COLO829 (cell line): ENCODE results near the gene FSTL4.

Experiments
- DNase-seq: peaks from one replicate; pipeline ENCODE4 v3.0.0; 2012; ENCODE audit warnings: low spot score

The FSTL4 gene

DNA sequence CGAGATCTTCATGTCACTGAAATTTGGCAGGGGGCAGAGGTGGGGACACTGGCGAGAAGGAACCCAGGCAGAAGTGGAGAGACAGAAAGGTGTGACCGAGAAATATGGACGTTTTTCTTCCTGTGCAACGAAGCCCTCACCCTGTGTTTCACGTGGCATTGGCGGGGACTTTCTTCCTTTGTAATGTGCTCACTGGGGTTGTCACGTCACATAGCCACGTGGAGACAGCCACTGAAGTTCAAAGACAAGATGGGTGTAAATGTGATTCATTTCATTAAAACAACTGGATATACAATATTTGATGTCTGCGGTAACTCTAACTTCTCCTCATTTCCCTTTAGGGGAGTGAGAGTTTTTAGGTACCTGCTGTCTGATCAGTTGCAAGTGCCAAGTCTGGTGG is 225.7 kb downstream of the FSTL4 start:
- no peak for DNase-seq

DNA sequence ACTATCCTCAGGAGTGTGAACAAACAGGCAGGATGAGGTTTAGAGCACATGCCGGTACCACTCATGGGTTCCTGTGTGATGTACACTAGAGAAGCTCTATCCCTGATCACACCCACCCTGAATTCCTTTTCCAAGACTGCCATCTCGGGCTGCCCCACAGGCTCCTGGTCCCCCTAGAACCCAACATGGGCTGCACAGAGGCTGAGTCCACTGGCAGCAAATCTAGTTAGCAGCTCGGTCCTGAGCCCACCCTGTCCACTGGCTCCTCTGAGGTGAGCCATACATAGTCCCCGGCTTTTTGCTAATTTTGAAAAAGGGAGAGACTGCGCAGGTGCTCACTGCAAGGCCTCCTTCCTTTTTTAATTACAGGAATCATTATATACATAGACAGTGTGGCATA is 227.0 kb downstream of the FSTL4 start:
- DNase-seq: no peak

DNA sequence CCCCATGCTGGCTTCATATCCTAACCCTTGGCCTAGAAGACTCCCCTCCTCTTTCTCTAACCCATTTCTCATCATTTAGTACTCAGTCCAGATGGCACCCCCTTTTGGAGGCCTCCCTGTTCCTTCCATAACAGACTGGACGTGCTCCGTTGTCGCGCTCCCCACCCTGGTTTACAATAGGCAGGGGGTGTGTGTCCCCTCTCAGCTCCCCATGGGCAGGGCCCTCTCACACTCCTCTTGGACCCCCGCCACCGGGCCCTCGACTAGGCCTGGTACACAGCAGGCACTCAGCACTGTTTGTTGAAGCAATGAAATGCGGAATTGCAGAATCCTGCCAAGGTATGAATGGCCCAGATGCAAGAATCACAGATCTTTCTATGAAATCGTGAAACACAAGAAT is 227.4 kb downstream of the FSTL4 start:
- no peak for DNase-seq

DNA sequence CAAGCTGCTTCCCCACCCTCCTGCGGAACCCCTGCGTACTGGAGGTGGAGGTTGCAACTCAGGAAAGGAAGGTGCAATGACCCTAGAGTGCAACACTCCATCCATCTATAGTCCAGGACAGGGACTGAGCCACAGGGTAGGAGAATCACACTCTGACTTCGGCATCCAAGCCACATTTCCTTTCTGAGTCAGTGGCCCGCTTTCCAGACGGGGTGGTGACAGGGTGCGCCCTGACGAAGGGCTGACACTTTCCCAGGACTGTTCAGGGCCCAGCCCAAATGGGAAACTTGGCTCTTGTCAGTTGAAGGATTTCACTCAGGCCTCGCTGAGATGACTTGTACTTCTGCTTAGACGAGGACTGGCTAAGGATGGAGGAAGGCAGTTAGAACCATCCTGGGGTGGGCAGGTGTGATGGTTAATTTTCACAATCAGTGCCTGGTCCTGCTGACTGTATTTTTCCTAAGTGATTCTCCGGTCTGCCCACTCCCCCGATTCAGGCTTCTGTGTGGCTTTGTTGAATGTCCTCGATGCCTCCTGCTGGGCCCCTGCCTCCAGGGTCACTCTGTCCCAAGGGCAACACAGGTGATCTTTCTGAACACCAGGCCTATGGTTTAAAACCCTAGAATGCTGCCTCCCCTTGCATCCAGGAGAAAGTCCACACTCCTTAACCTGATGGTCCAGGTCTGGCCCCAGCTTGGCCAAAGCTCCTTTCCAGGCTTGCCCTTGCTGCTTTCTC is 228.1 kb downstream of the FSTL4 start:
- no peak for DNase-seq

DNA sequence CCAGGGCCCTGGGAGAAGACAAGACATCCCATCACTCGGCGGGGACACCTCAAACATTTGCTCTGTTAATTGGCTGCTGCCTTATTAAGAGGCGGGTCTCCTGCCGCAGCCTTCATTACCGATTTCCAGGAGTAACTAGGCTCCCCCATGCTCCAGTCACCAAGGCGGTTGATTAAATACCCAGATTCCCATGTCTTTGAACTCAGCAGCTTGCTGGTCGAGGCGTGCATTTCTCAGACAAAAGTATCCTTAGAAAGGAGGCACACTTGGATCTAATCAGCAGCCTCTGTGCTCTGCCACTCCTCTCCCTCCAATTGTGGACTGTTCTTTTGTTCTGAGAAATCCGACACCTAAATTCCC is 228.8 kb downstream of the FSTL4 start:
- DNase-seq: no peak

DNA sequence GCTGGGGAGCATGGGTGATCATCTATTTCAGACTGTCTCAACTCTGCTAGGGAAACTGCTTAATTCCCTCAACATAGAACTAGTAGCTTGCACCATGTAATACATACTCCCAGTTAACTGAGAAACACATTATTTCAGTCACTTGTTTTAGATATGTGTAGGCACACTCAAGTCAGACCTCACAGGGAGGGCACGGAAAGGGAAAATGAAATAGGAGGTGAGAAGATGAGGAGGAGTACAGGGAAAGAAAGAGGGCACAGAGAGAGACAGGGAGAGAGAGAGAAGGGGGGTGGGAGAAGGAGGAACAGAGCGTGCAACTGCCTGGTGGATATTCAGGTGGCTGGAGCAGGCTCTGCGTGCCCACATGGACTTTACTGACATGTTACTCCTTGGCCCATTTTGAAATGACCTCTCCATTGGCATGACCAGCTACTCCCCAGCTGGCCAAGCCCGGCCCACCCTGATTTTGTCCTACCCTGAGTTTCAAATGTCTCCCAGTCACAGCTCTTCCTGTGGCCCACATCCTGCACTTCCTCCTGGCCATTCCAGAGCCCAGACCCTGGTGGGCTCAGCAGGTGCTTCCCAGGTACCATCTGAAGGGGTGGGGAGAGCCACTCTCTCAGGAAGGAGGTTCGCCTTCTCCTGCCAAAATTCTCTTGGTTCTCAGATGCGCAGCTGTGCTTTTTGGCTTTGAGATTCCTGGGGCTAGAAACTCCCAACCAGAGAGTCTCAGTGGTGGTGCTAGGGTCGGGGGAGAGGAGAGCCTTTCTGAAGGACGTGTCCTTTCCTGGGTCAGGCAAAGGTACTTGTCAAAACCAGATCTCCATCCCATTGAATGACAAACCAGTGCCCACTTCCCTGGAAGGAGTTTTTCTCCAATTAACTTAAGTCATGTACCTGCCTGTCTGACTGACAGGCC is 229.4 kb downstream of the FSTL4 start:
- no peak for DNase-seq

DNA sequence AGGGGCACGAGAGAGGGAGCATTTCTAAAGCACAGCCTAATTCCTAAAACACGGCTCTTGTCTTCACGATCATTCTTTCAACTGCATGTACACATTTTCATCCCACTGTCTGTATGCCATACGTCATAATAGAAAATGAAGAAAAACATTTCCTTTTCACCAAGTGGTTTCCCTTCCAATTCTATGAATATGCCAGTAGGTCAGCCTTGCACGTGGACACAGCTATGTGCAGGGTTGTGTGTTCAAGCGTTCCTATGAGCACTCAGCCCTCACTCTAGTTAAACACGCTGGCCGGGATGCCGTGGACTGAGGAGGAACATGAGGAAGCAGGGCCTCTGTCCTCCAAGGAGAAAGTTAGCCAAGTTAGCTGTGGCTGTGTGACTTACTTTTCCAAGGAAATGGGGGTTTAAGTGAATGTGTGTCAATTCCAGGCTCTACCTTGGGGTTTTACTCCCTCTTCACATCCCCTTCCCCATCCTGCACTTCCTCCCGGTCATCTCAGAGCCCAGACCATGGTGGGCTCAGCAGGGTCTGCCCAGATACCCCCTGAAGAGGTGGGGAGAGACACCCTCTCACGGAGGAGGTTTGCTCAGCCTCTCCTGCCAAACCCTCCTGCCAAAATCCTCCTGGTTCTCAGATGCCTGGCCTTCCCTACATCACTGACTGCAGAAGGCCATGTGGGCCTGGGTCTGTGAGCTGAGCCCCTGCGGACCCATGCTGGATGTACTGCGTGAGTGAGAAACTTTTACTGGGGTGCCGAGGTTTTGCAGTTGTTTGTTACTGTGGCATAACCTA is 230.6 kb downstream of the FSTL4 start:
- no peak for DNase-seq

DNA sequence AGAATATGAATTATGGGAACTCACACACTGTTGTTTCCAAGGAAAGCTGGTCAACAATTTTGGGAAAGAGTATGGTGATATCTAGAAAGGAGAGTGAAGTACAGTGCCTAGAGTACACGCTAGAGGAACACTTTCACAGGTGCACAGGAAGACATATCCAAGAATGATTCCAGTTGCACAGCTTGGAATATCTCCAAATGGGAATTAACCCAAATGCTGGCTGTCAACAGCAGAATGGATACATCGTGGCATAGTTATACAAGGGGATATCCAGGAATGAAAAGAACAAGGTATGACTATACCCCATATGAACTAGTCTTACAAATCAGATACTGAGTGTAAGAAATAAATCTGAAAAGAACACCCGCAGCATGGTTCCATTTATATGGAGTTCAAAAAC is 231.3 kb downstream of the FSTL4 start:
- DNase-seq: no peak

DNA sequence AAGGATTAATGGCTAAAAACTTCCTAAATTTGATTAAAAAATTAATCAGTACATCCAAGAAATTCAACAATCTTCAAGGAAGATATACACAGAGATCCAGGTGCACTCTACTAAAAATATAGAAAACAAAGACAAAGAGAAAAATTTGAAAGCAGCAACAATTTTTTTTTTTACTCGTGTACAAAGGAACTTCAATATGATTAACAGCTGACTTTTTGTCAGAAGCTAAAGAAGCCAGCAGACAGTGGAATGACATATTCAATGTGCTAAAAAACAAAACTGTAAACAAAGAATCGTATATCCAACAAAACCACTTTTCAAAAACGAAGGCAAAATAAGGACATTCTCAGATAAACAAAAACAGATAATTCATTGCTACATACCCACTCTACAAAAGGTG is 234.6 kb downstream of the FSTL4 start:
- DNase-seq: no peak

DNA sequence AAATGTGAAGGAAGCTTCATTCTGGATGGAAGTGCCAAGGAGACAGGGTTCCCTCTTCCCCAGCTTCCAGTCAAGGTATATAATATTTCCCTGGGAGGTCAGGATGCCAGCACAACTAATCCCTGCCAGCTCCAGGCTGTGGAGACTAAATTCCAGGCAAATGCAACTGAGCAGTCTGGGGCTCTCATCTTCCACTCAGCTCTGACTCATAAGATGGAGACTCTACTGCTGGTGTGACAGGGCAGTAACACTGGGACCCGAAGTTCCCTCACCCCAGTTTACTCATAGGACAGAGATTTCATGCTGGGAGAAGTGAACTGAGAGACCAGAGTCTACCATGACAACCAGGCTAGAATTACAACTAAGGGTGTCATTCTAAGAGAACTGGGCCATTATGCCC is 235.4 kb downstream of the FSTL4 start:
- no peak for DNase-seq

DNA sequence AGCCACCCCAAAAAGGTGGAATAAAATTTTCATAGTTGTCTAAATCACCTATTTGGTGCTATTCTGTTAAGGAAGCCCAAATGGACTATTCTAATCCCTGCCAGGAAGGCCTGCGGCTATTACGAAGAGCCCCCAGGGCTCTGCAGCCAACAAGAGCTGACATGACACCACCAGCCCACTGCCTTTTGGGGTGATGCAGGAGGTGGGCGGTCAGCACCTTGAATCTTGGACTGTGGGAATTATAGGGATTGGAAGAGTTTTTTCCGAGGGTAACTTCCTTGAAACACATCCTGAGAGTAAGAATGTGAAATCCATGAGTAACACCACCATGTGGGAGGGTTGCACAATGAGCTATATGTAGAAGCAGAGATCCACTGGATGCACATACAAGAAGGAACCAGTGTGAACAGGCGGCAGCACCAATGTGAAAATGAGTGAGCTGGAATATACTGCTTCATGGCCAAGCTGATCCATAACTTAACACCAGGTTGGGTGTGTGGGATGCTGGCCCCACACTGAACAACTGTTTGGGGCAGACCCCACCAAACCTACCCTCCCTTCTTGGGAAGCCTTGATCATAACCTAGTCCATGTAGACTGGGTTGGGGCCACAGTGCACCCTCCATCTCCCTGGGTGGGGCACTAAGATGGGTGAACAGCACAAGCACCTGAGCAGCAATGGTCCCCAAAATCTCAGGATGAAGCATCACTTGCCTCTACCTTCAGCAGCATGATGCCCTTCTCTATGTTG is 239.0 kb downstream of the FSTL4 start:
- no peak for DNase-seq

DNA sequence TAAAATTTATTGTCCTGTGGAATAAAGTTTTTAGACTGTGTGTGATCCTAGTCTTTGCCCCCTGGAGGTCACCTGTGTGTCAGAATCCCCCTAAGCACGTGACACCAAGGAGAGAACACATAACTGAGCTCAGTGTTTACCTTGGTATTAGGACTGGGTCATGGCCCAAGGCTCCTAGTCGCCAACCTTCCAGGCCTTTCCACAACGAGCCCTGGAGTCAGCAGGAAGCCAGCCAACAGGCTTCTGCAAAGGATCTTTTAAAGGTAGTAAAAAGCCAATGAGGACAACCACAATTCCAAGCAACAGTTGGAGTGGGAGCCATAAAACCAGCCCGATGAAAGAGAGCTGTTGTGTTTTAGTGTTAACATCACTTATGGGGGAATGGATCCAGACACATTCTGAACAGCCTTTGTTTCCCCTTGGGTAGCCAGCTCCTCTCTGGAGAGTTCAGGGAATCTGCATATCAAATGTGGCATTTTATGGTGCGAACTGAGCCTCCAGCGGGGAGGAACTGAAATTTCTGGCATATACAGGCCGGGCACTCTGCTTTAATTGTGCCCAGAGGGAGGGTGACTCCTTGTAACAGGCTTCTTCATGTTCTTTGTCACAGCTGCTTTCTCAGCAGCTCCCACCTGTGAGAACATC is 239.9 kb downstream of the FSTL4 start:
- no peak for DNase-seq

DNA sequence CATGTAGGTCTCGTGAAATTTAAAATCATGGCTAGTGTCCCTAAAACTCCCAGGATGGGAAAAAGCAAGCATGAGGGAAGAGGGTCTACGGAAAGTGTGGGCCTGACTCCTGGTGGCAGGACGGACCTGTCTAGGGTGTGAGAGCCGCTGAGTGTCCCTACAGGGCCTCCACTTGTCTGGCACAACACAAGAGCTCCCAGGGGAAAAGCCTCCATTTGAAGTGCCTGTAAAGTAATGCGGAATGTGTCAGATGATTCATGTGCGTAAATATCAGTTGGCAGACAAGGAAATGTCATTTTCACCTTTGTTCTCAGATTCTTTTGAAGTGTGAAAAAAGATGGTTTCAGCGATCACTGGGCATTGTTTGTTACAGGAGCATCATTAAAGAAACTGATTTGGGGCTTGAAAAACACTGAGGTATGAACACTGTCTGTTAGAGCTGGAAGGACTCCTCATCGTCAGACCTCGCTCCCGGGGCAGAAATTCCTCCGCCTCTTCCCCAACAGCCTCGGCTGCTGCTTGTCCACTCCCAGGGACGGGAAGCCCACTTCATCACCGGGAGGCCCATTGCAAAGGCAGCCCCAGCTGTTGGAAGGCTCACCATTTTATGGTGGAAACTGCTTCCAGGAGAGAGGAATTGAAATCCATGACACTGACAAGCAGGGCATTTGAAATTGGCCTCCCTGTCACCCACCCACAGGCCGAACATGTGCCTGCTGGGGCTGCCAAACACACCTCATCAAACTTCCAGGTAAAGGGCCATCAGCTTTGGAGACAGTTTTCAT is 240.8 kb downstream of the FSTL4 start:
- no peak for DNase-seq

DNA sequence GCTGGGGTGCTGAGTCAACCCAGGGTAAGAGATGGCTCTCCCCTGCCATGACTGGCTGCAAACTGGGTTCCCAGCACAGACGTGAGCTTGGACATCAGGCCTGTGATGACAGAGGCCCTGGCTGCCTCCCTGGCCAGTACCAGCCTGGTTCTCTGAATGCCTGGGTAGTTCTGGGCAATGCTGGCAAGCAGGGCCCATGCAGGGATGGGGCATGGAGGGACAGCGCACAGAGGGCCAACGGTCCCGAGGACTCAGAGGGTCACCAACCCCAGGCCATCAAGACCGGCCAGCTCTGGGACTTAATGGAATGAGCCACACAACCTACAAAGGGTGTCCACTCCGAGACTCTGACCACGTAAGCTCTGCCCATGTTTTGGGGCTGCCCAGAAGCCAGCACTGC is 241.4 kb downstream of the FSTL4 start:
- DNase-seq: no peak

DNA sequence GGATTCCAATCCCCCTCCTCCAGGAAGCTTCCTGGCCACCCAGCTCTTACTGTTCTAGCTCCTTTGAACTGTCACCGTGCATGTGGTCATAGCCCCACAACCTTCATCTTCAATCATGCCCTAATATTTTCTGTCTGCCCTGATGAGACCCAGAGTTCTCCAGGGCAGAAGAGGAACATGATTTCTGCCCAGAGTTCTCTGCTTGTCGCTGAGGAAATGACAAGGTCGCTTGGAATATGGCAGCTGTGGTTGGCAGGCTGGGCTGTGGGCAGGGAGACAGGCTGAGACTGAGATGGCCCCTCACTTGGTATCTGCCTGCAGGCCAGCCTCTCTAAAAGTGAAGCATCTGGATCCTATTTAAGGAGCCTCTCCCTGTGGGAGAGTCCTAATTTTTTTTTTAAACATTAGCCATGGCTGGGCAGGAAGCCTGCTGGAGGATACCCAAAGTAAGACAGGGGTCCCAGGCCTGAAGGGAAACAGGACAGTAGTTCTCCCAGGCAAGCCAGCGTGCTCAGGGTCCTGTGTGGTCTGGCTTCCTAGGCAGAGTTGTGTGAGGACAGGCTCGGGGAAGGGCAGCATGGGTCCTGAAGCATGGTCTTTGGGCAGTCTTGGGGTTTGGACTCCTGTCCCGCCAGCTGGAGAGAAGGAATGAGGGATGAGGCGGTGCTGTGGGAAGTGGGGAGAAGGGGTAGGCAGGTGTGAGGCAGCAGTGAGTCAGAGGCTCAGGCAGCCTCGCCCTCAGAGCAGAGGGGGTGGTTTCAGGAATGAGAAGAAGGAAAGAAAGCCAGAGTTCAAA is 242.1 kb downstream of the FSTL4 start:
- no peak for DNase-seq

DNA sequence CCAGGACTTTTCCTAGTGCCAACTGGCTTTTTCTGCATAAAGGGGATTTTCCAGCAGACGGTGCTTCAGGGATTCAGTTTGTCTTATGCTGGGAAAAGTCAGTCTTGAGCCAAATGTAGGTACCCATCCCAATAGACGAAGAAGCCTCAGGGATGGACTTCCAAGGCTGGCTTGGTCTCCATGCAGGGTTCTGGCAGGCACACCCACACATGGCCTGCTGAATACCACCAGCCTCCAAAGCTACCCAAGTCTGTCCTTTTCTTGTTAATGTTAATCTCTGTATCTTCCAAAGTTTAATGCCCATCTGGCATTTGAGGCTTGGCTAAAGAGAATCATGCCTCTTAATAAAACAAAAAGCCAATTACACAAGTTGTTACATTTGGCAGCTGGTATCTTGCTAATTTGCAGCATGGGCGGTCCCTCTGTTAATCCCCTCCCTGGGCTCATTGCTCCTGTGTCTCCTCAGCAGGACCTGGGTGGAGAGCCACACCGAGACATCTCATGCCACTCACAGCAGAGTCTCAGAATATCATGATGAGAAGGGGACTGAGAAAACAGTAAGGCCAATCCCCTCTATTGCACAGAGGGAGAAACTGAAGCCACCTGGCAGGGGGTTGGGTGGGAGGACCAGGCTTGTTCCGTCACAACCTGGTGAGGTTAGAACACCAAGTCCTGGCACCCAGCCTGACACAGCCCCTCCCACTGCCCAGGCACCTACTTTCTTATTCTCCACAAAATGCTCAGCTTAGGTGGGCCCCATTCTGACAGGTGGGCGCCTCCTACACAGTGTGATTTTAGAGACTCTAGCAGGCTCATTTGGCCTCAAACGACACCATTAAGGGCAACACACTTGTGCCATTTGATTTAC is 243.2 kb downstream of the FSTL4 start:
- DNase-seq: no peak

DNA sequence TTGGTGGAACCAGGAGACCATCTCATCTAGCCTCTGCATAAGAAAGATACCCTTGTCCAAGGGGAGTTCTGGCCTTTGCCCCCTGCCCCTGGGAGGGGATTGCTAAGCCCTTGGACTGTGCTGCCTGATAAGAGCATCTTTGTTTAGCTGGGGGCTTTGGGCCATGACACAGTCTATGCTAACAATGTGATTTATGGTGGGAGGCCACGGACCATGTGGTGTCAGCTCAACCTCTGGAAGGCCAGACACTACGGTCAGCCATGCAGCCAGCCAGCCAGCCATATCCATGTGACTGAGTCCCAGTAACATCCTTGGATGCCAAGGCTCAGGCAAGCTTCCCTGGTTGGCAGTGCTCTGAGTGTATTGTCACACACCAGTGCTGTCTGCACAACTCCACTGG is 244.4 kb downstream of the FSTL4 start:
- no peak for DNase-seq

DNA sequence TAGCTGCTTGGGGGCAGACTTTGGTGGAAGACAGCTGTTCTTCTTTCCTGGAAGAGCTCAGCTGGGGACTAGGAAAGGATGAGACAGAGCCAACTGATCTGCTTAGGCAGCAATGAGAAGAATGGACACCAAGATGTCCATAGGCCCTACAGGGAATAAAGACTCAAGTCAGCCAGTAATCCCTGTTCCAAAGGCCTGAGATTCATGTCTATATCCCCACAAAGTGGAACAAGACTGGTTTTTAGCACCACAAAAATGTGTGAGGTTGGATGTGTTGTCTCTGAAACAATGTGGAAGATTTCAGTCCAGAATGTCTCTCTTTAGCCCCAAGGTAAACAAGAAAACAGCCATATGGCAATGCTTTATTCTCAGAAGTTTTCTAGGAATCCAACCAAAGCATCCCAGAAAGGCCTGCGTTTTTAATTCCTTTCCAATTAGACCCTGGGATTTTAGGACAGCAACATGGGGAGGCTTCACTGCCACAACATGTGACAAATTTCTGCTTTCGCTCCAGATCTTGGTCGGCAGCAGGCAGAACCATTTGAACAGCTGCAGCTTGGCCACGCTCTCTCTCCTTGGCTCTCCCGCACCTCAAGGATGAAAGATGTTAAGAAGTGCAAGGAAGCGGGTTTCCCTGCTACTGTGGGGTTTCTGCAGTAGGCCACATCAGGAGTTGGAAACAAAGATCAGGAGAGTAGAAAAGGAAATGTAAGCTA is 245.1 kb downstream of the FSTL4 start:
- DNase-seq: no peak
